Middle frontal gyrus (tissue), 1 donor: Measurements from ENCODE around the gene NDUFAF5.

Experiments used
- DNase-seq: peaks from one replicate; pipeline ENCODE4 v3.0.0-alpha.2; 2015; ENCODE audit warnings: low spot score; ENCODE audit errors: extremely low spot score

The NDUFAF5 gene

DNA sequence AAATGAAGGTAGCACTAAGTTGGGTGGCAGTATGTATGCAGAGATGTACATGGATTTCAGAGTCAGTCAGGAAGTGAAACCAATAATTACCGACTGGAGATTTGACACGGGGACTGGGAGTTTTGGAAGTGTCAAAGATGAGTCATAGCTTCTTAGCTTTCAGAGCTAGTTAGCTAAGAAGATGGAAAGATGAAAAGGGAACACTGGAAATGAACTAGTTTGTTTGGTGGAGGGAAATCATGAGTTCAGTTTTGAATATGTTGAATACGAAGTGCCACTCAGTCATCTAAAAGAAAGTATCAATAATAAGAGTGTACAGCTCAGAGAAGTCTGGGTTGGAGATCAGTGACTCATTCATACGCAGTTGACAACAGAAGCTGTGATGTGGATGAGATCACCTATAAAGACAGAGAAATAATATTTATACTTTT is 7.6 kb upstream of the NDUFAF5 start:
- DNase-seq, result no peak

DNA sequence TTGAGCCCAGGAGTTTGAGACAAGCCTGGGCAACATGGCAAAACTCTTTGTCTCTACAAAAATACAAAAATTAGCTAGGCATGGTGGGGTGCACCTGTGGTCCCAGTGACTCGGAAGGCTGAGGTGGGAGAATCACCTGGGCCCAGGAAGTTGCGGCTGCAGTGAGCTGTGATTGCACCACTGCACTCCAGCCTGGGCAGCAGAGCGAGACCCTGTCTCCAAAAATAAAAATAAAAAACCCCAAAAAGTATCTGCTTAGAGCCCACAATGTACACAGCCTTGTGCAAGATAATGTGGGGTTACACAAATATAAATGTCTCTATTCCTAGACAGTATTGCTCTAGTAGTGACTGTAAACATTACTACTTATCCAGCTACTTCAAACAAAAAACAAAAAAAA is 6.0 kb upstream of the NDUFAF5 start:
- DNase-seq, result no peak

DNA sequence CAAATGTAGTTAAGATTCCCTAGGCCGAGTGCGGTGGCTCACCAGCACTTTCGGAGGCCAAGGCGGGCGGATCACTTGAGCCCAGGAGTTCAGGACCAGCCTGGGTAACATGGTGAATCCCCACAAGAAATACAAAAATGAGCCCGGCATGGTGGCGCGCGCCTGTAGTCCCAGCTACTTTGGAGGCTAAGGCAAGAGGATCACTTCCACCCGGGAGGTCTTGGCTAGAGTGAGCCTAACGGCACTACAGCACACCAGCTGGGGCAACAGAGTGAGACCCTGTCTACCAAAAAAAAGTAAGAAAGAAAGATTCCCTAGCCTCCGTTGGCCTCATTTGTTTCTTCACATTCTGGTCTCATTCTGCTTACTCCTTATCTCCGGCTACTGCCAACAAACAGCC is 1.3 kb upstream of the NDUFAF5 start:
- no peak for DNase-seq

DNA sequence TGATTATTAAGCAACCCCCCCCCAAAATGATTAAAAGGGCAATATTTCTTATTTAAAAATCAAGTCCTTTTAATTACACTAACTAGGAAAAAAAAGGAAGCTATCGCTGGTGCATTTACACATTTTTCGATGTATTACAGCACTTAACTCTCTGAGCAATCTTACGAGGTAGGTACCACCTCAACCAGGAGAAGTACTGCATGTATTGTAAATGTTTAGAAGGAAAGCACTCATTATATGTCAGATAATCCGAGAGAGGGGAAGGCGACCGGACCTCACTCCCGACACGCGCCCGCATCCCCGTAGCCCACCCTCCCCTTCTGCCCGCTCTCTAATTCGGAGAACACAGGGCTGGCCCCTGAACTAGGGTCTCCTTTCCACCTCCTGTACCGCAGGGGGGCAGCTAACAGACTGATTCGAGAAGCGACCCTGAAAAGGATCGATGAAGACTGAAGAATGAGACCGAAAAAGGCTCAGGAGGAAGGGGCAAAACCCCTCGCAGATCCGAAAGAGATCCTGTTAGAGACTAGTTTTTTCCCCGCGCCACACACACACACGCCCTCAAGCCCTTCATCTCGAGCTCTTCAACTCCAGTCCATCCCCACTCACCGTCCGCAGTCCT is 446 bp upstream of the NDUFAF5 start:
- DNase-seq, result no peak

DNA sequence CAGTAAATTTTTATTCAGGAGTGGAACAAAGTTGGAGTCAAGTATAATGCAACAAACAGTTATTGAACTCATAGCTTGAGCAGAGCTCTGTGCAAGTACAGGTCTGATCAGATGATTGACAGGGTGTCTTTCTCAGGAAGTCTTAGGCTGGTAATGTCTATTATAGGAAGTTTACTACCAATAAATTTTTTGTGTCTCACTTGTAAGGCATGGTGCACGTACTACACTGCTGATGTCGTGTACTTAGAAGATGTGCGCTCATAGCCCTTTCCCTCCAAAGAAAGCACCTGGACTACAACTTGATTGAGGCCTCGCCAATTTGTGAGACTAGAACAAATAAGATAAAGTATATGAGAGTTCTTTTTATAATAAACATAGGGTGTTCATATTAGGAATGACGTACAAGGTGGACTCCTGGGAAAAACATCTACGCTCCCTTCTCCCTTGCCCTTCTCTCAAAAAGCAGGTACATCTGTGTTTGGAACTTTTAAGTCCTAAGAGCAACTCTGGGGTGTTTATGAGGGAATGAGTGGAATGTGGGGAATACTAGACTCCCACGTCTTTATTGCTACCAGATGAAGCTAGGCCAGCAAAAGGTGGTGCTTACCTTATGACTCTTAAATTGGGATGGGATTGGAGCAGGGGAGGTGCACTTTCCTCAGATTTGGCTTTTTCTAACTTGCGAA is 1.5 kb downstream of the NDUFAF5 start:
- no peak for DNase-seq

DNA sequence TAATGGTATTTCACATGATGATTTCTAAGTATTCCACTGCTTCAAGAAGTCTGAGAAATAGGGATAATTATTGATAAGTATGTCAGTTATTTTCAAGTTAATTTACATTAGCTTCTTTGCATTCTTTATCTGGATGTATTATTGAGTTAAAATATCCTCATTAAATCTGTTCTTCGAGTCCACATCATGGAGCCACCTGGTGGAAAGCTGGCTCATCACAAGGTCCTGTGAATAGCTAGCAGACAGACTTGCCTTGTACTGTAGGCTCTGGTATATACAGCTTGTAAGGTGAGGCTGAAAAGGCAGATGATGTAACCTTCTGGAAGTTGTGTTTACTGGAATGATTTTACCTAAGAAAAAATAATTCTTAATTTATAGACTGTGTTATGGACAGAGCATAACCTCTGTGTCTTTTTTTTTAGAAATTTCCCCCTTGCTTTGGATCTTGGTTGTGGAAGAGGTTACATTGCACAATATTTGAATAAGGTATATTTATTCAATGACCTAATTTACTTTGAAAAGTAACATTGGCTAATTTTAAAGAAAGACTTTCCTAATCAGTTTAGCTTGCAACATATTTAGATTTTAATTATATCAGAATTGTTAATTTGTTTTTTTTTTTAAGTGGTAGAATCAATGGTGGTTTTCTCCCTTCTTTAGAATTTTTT is 3.5 kb downstream of the NDUFAF5 start:
- peak; percentile 17 for DNase-seq

DNA sequence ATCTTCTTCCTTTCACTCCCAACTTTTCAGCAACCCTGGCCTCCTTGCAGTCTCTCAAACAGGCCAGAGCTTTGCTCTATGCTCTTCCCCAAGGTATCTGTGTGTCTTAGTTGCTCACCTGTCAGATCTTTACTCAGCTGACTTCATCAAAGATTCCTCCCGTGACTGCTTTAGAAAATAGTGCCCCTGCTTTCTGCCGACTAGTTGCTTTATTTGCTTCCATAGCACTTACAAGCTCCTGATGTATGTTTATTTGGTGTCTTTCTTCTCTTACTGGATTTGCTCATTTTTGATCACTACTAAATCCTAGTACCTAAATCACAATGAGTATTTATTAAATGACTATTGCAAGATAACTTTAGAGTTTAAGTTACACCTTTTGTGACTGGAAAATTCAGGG is 5.9 kb downstream of the NDUFAF5 start:
- no peak for DNase-seq

DNA sequence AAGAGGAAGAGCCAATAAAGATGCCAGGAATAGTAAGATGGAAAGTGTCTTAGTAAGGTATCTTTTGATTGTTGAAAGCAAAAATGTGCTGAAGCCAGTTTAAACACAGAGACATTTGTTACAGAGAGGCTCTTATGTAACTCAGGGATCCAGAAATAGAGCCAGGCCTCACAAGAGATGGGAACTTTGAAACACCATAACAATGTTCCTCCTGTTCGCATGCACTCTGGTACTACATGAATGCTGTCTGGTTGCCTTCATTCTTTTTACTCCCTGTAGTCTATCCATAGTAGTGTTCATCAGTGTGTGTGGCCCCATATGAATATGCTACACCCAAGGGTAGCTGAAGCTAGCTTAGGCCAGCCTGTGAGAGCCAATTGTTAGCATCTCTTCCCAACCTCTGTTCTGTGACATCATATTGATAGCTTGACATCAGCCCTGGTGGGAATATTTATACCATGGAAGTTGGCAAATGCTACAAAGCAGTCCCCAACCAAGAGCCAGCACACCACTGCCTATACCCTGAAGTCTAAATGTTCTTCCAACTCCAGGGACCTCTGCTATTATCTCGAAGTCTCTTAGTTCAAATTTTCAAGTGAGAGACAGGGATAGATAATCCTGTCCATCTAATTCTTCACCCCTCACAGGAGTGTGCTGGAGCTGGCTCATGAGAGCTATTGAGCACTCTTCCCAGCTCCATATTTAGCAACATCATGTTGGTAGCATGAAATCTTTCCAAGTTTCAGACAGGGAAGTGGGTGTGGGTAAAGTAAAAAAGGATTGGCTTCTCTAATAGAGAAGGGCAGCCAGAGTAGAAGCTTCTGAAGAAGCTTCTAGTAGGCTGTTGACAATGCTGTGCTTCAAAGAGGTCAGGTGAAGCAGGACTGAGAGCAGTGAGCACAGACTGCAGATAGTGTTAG is 7.0 kb downstream of the NDUFAF5 start:
- peak; percentile 19 for DNase-seq

DNA sequence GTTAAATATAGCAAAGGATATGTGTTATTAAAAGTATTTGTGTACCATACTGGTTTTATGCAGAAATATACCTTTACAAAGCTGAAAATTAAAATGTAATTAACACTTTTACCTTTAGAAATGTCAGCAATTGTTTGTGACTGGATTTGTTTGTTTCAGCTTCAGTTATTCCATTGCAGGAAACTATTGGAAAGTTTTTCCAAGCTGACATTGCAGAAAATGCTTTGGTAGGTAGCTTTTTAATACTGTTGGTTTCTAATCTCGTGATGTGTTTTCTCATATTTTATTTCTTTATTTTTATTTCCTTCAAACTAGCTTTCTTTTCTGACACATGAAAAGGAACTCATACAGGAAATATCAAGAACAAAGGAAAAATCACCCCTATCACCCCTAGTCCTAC is 8.2 kb downstream of the NDUFAF5 start:
- DNase-seq, result no peak

DNA sequence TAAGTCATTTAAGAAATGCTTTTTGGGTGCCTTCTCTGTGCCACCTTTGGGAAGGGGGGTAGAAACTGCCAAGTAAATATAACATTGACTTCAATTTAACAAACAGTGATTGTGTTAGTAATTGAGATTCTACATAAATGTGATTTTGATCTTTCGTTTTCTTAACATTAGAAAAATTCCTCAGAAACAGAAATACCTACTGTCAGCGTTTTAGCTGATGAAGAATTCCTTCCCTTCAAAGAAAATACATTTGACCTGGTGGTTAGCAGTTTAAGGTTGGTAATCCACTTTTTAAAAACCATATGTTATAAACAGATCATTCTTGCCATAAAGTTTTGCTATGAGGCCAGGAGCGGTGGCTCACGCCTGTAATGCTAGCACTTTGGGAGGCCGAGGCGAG is 9.8 kb downstream of the NDUFAF5 start:
- DNase-seq, result no peak

DNA sequence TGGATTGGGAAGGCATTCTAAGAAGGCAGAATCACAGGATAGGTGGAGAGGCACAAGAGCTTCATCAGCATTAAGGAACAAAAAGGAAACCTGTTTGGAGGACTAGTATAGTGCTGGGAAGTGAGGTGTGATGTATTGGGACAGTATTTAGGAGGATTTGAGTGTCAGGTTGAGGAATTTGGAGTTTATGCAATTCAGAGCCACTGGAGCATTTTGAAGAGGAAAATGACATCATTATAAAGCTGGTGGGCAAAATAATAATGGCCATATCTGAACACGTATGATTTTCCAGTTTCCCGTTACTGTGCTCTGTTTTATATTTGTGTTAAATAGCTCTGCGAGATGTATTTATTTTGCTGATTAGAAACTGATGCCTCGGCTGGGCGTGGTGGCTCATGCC is 14.2 kb downstream of the NDUFAF5 start:
- no peak for DNase-seq

DNA sequence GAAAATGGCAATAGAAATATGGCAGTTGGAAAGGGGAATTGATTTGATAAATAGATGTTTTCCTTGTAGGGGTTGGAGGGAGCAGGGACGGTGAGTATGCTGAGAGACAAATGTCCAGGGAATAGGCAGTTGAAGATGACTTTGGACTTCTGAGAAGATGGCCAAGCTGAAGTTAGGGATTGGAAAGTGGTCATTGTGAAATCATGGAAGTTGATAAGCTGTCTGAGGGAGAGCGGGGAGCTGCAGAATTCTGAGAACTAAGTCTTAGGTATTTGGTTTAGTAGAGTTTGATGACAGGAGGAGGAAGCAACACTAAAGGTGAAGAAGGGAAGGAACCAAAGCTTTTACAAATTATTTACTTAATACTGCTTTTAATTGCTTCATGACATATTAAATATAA is 15.1 kb downstream of the NDUFAF5 start:
- DNase-seq, result no peak

DNA sequence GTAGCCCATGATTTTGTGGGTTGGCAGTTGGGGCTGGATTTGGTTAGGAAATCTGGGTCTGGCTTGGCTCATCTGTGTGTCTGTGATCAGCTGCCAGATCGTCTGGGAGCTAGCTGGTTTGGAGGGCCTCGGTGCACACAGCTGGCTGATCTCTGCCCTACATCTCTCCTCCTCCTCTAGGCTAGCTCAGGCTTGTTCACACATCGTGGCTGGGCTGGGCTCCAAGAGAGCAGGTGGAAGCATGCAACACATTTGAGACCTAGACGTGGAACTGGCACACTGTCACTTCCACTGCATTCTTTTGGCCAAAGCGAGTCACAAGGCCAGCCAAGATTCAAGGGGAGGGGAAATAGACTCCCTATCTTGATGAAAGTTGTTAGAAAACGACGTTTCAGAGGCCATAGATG is 15.9 kb downstream of the NDUFAF5 start:
- DNase-seq, result peak; percentile 26

DNA sequence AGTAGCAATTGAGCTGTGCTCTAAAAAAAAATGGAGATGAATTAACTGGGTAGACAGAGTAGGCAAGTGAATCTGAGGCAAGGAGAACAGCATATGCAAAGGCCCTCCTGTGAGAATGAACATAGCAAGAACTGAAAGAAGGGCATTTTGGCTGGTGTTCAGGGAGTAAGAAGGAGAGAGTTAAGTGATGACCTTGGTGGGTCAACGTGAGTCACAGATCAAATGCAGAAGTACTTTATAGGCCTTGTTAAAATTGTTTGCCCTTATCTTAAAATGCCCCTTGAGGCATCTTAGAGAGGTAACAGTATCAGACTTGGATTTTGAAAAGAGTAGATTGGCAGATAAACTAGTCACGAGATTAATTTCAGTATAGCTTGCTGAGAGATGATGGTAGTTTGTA is 24.5 kb downstream of the NDUFAF5 start:
- DNase-seq, result no peak

DNA sequence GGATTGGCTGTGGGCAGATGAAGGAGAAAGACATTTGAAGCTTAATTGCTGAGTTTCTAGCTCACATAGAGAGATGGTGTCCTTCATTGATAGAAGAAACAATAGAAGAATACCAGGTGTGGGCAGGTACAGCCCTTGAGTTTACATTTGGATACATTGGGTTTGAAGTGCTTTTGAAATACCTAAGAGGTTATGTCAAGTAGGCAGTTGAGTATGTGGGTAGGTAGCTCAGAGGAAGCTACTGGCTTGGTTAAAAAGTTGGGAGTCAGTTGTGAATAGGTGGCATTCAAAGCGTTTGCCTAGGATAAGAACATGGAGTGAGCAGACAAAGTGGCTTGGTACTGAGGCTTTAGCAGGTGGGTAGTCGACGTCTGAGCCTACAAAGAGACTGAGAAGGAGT is 25.0 kb downstream of the NDUFAF5 start:
- no peak for DNase-seq

DNA sequence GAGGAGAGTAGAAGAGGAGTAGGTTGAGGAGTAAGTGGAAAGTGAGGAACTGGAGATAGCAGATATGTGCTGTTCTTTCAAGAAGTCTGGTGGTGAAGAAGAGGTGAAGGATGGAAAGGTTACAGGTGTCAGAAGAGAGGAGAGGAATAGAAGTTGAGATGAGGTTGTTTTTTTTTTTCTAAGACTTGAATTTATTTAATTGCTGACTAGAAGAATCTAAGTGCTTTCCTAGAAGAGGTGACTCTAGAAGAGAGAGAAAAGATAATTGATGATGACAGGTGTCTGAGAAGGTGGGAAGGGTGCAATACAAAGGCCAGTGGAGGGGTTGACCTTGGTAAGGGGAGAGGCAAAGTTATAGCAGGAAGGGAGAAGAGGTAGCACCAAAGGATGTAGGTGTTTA is 25.6 kb downstream of the NDUFAF5 start:
- no peak for DNase-seq

DNA sequence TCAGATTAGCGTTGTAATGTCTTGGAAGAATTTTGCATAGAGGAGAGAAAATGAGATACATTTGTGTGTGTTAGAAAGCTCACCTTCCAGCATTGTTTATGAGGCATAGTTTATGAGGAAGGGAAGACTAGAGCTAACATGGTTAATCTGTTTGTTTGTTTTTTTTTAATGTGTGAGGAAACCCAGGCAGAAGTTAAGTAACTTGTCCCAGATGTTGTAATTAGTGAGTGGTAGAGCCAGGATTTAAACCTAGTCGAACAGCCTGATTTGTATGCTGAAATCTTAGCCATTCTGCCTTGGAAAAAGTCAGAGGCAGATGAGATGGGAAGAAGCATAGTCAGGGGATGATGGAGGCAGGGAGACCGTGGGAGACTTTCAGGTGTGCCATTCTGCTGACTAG is 29.1 kb downstream of the NDUFAF5 start:
- DNase-seq, result no peak

DNA sequence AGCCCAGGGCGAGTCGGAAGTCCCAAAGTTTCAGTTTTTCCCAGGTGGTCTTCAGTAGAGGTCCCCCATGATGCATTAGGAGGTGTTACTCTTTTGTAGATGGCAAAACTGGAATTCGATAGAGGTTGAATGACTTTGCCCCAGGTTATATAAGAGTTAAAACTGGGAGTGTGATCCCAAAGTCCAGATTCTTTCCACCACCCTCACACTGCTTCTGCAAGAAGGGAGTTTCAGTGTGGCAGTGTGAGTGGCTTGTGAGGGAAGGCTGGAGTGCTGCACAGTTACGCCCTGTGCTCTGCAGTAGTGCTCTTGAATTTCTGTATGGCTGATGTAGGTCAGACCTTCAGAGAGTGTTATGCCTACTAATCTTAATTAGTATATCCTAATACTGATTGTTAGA is 29.8 kb downstream of the NDUFAF5 start:
- no peak for DNase-seq

DNA sequence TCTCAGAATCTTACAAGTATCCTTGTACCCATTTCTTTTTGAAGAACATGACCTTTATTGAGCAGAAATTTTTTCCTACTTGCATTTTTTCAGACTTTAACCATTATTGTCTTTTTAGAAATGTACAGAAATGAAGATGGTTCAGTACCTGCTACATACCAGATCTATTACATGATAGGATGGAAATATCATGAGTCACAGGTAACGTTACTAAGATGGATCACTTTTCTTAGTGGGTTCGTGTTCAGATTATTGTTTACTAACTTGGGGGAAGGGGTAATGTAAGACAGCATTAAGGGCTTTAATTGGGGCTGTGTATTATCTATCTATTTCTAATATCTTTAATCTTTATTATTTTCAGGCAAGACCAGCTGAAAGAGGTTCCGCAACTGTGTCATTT is 31.9 kb downstream of the NDUFAF5 start:
- no peak for DNase-seq

DNA sequence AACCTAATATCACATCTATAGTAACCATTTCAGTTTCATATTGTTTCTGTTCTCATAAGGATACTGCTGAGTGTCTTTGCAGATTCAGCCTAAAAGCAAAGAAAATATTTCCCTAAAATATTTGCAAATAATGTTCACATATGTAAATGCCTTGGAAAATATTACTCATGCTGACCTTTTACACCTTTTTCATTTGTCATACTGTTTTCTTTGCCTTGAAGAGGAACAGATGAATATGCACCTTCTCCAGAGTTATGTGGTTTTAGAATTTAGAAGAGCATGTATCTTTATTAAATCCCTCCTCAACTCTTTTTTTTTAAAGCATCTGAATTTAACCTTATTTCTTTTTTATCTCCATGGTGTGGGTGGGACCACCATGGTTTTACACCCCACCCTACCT is 32.5 kb downstream of the NDUFAF5 start:
- no peak for DNase-seq

DNA sequence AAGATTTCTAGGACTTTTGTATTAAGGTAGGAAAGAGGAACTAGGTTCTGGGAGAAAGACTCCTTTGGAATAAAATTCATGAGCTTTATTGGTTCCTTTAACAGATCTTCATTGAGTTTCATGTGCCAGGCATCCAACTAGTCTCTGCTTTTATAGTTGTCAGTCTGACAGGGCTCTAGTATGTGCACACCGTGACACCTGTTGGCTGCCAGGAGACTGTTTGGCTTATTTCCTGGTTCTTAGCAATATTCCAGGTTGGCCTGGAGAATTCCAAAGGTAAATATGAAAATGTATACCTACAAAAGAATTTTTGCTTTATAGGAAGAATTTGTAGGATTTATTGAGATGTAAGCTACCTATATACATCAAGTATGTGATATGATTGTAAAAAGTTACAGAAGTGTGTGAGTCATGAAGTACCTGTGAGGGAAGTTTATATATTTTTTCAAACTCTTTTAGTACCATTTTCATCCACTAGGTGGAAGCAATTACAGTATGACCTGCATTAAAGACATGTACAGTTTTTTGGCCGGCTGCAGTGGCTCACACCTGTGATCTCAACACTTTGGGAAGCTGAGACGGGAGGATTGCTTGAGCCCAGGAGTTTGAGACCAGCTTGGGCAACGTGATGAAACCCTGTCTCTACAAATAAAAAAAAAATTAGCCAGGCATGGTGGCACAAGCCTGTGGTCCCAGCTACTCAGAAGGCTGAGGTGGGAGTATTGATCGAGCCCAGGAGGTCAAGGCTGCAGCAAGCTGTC is 35.2 kb downstream of the NDUFAF5 start:
- no peak for DNase-seq
